ENCODE results near the gene SPECC1L.

The SPECC1L gene

GRCh38 chr22:24323695-24324094 lies 53.1 kb downstream of the SPECC1L start:
- no peak for DNase-seq

- no peak for DNase-seq
Measured at GRCh38 chr22:24324137-24324536, 53.5 kb downstream of the SPECC1L start.

GRCh38 chr22:24325105-24325757 lies 54.6 kb downstream of the SPECC1L start:
- no peak for DNase-seq

GRCh38 chr22:24326266-24326665 lies 55.6 kb downstream of the SPECC1L start:
- DNase-seq, result no peak

GRCh38 chr22:24327832-24328231 lies 57.2 kb downstream of the SPECC1L start:
- DNase-seq, result no peak

GRCh38 chr22:24329453-24329852 lies 58.8 kb downstream of the SPECC1L start:
- no peak for DNase-seq

- DNase-seq, result no peak
Measured at GRCh38 chr22:24330636-24331035, 60.0 kb downstream of the SPECC1L start.

- no peak for DNase-seq
Measured at GRCh38 chr22:24331468-24332440, 61.1 kb downstream of the SPECC1L start.

GRCh38 chr22:24333301-24333700 lies 62.7 kb downstream of the SPECC1L start:
- DNase-seq, result no peak

- no peak for DNase-seq
Measured at GRCh38 chr22:24335496-24335895, 64.9 kb downstream of the SPECC1L start.

- no peak for DNase-seq
Measured at GRCh38 chr22:24337894-24338645, 67.4 kb downstream of the SPECC1L start.

- DNase-seq, result no peak
Measured at GRCh38 chr22:24338726-24339451, 68.3 kb downstream of the SPECC1L start.

- no peak for DNase-seq
Measured at GRCh38 chr22:24339452-24339747, 68.8 kb downstream of the SPECC1L start.

GRCh38 chr22:24341627-24342026 lies 71.0 kb downstream of the SPECC1L start:
- DNase-seq, result no peak

GRCh38 chr22:24350627-24351026 lies 80.0 kb downstream of the SPECC1L start:
- no peak for DNase-seq

- no peak for DNase-seq
Measured at GRCh38 chr22:24353121-24353520, 82.5 kb downstream of the SPECC1L start.

- no peak for DNase-seq
Measured at GRCh38 chr22:24355574-24355973, 84.9 kb downstream of the SPECC1L start.

GRCh38 chr22:24357547-24357946 lies 86.9 kb downstream of the SPECC1L start:
- no peak for DNase-seq

- no peak for DNase-seq
Measured at GRCh38 chr22:24358105-24358836, 87.6 kb downstream of the SPECC1L start.

- DNase-seq, result no peak
Measured at GRCh38 chr22:24359452-24360120, 89.0 kb downstream of the SPECC1L start.

- DNase-seq, result no peak
Measured at GRCh38 chr22:24361976-24362646, 91.5 kb downstream of the SPECC1L start.
